A172 (cell line): ENCODE measurements around the gene LGSN. TPM values are rescaled to one million over a fixed set of nuclear protein-coding genes. Genes with fewer than 3 reads are reported as not detected.
"Not testable (repeated sequence)": the region's sequence is repeated elsewhere in the genome, so short reads cannot be mapped to it uniquely, and the experiment has no call there.

Source experiments
- DNase-seq: peaks from one replicate; pipeline ENCODE4 v3.0.0-alpha.2; 2015; ENCODE audit warnings: low spot score
- total RNA-seq: library from RNA; depleted of rRNA; stranded (reverse); fragments of >200 nt; shearing (Covaris generic); gene quantifications from 2 replicates; pipeline ENCODE4 v1.2.3, GENCODE V29; 2014

Gene LGSN
- total RNA-seq, 1 experiment from 2014 or later, result not detected

DNA sequence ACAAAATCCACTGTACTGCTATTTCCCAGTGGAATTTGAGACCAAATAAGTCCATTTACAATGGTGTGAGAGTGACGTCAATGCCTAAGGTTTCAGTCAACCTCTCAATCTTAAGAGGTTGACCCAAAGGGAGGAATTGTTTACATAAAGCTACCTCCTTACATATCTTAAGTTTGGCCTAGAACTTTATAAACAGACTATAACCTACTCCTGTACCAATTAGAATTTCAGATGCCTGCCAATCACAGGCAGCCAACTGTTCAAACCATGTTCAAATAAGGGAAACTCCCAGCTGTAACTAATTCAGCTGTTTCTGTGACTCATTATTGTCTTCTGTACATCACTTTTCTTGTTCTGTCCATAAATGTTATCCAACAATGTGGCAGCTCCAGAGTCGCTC is 14.5 kb downstream of the LGSN start:
- DNase-seq, result peak; percentile 2

- DNase-seq, result no peak
Measured at GRCh38 chr6:63303476-63303875, 16.3 kb downstream of the LGSN start.

DNA sequence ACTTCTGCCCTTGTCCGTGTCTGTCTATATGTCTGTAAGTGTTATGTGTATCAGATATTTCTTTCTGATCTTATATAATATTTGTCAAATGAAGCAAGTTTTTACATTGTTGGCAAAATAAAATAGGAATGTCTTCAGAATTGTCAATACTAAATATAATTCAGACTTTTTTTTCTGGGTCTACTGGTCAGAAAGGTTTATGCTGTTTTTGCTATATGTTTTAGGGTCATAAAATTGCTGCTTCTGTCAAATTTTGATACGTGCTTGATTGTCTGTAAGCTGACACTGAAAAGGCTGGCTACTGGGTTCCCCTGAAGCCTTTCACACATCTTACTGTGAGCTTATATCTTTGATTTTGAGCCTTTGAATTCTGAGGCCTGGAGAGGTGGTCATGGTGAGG is 20.1 kb downstream of the LGSN start:
- DNase-seq, result no peak

GRCh38 chr6:63295553-63296194 is 24.1 kb downstream of the LGSN start:
- DNase-seq, result no peak

GRCh38 chr6:63290492-63291058 is 29.2 kb downstream of the LGSN start:
- DNase-seq, result no peak

GRCh38 chr6:63289269-63289872 is 30.4 kb downstream of the LGSN start:
- DNase-seq, result no peak

- no peak for DNase-seq
Measured at GRCh38 chr6:63280639-63281180, 39.1 kb downstream of the LGSN start.

GRCh38 chr6:63278916-63279315 is 40.9 kb downstream of the LGSN start:
- DNase-seq, result no peak

GRCh38 chr6:63275953-63276352 is 43.8 kb downstream of the LGSN start:
- no peak for DNase-seq

GRCh38 chr6:63274795-63275430 is 44.9 kb downstream of the LGSN start:
- not testable (repeated sequence) for DNase-seq

GRCh38 chr6:63272397-63272796 is 47.4 kb downstream of the LGSN start:
- peak; percentile 5 for DNase-seq

DNA sequence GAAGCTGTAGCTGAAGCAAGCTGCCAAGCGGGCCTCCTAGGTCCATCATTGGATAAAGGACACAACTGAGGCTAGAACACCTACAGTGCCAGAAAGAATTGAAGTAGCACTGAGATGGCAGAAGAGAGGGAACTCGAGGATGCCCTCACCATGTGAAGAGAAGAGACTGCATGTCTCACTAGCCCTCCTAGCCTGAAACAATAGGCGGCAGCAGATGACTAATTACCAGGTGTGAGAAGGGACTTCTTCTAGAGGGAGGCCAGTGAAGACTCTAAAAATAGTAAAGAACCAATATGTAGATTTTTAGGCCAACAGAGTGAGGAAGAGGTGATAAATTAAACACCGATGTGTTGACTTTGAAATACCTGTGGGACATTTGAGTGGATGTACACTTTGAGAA is 50.3 kb downstream of the LGSN start:
- DNase-seq, result no peak

- DNase-seq, result no peak
Measured at GRCh38 chr6:63268574-63268973, 51.2 kb downstream of the LGSN start.

GRCh38 chr6:63267828-63268227 is 52.0 kb downstream of the LGSN start:
- no peak for DNase-seq

- no peak for DNase-seq
Measured at GRCh38 chr6:63267046-63267445, 52.7 kb downstream of the LGSN start.

DNA sequence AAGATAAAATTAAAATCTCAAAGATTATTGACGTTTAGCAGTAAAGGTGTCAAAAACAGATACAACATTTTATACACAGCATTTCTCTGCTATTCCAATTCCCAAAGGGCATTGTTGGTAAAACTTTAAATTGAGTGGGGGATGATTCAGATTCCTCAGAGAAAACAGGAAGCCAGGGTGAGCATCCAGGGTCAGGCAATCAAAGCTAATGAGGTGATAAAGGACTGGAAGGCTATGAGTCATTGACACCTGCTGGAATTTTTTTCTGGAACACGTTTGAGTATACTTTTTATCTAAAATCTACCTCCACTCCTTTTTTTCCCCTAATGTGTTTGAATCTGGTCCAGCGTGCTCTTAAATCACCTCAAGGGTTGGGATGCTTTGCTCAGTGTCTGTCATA is 56.3 kb downstream of the LGSN start:
- DNase-seq, result peak; percentile 40

DNA sequence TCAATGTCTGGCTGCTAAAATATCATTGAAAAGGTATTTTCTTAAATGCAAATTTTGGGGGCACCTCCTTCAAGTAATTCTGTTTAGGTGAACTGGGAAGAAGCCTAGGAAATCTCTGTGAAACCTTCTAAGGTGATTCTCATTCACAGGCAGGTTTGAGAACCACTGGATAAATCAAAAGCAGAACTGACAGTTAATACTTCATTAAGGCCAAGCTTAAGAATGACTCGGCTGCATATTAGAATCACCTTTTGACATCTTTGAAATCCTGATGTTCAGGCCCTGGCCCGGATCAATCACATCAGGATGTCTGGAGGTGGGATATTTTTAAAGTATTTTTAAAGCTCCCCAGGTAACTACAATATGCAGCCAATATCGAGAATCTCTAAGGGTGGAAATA is 58.0 kb downstream of the LGSN start:
- no peak for DNase-seq

- no peak for DNase-seq
Measured at GRCh38 chr6:63259153-63259552, 60.6 kb downstream of the LGSN start.

DNA sequence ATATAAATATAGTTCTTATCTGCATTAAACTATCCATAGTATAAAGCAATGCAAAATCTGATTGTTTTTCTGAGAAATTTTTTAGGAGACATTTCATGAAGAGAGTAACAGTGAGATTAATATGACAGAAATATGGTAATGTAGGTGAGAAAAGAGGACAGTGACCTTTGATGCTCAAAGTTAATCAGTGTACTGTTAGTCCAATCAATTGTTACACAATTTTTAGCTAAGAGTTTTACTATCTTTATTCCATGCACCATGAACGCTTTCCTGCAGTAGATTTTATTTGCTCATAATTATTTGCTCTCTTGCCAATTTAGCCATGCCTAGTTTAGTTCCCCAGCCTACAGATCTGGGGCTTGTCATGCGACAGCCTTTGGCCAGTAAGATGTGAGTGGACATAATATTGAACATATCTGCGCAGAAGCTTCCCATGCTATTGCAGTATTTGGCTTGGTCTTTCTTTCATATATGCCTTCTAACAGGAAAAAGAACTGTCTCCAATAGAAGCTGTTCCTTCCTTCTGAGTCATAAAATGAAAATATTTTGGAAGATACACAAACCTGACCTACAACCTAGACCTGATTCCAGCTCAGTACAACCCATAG is 69.8 kb downstream of the LGSN start:
- no peak for DNase-seq

DNA sequence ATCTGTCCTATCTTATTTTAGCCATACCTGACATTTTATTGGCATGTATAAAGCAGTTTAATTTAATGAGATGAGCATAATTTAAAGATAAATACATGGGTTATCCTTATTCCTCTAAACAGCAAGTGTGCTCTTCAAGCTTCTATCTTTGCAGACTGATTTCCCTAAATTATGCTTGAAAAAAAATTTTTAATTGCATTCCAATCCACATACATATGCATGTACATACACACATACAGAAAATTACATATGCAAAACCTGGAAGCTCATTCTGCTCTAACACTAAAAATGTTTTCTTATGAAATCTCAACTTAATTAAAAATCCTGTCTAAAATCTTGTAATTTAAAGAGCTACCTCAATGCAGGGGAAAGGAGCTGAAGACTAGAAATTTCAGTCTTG is 73.2 kb downstream of the LGSN start:
- DNase-seq, result no peak

DNA sequence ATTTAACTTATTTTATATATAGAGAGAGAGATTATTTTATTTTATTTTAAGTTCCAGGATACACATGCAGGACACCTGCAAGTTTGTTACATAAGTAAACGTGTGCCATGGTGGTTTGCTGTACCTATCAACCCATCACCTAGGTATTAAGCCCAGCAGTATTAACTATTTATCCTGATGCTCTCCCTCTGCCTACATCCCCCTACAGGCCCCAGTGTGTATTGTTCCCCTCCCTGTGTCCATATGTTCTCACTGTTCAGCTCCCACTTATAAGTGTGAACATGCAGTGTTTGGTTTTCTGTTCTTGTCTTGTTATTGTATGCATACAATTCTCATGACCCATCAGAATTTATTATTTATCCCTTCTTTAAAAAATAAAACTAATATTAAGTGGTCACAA is 73.9 kb downstream of the LGSN start:
- DNase-seq, result no peak

GRCh38 chr6:63245420-63245819 is 74.4 kb downstream of the LGSN start:
- DNase-seq, result no peak
